Activated T-helper 2 cell treated with anti-CD3 and anti-CD28 coated beads, Interferon-gamma antibody, Interleukin-2, Interleukin-4, amounts not matched to agents 10 μg/mL and 5 μg/mL and 100 μg/mL, durations not matched to agents 14 hours and 24 hours and 36 hours (primary cell): ENCODE measurements around the gene MYO16. TPM values are rescaled to one million over a fixed set of nuclear protein-coding genes. Genes with fewer than 3 reads are reported as not detected.

Source experiments
- DNase-seq: peaks from one replicate; pipeline ENCODE4 v3.0.0; 2021; ENCODE audit warnings: low spot score
- H3K27ac Mint-ChIP-seq: one replicate; pipeline ENCODE4 v1.8.0; 2021; ENCODE audit warnings: mixed read lengths
- H3K27me3 Mint-ChIP-seq: one replicate; pipeline ENCODE4 v1.8.0; 2021; ENCODE audit warnings: low read depth, mixed read lengths
- H3K36me3 Mint-ChIP-seq: one replicate; pipeline ENCODE4 v1.8.0; 2021; ENCODE audit warnings: low read depth, mixed read lengths
- H3K4me1 Mint-ChIP-seq: one replicate; pipeline ENCODE4 v1.8.0; 2021; ENCODE audit warnings: low read depth, mixed read lengths
- H3K4me3 Mint-ChIP-seq: one replicate; pipeline ENCODE4 v1.8.0; 2021; ENCODE audit warnings: low read depth, mild to moderate bottlenecking, moderate library complexity, mixed read lengths
- H3K9me3 Mint-ChIP-seq: one replicate; pipeline ENCODE4 v1.8.0; 2021; ENCODE audit warnings: mixed read lengths
- intact Hi-C: fragments of 100-400 bp; cut with micrococcal nuclease; formaldehyde crosslinking; loops from one replicate; pipeline ENCODE4 v1.15.1; 2023
- total RNA-seq: library from RNA; stranded (reverse); gene quantifications from 2 replicates; pipeline ENCODE4 v1.2.3, GENCODE V29; 2022

MYO16 gene
- total RNA-seq, 1 donor from 2014 or later = not detected

DNA sequence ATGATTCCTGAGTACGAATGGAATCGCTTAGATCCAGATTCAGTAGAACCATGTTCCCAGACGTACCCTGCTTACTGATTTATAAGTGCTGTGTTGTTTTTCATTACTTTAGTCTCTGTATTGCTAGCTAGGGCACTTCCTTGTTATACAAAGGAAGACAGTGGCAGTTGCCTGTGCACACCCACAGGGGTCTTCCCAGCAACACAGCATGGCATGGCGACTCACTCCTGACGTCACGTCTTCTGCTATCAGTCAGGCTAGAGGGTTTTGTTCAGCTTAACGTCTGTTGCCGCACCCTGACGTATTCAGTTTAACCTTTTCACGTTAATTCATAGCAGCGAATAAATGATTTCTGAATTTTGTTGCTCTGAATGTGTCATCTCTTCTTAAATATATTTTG is 295.1 kb downstream of the MYO16 start:
- intact Hi-C loops = no loop called here
- Mint-ChIP-seq H3K27me3 (peaks cover 3% of the 10 kb centered on the region), H3K4me1 (peaks cover 2% of the 10 kb centered on the region), H3K36me3 (no peaks in the 10 kb centered on the region), H3K27ac (no peak overlapping the region), H3K9me3 (no peaks in the 10 kb centered on the region), H3K4me3 (no peak overlapping the region)
- no peak for DNase-seq

DNA sequence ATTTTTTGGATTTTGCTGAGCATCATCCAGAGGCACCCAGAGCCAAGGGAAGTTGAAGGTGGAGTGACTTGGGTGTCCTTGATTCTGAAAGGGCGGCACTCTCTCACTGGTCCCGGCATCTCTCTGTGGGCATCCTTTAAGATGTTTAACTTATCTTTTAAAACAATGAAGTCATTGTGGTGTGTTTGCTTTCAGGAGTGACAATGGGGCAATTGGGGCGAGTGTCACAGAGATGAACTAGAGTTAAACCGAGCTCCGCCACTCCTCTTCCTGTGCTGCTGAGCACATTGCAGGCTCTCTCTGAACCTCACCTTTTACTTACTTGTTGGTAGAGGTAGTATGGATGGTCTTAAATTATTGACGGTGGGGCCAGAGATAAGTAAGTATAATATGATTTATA is 295.7 kb downstream of the MYO16 start:
- intact Hi-C loops = no loop called here
- H3K4me3 Mint-ChIP-seq = no peak overlapping the region
- peaks cover 3% of the 10 kb centered on the region for H3K27me3 Mint-ChIP-seq
- H3K9me3 Mint-ChIP-seq = no peaks in the 10 kb centered on the region
- no peaks in the 10 kb centered on the region for H3K36me3 Mint-ChIP-seq
- no peak for DNase-seq
- peaks cover 2% of the 10 kb centered on the region for H3K4me1 Mint-ChIP-seq
- no peak overlapping the region for H3K27ac Mint-ChIP-seq

GRCh38 chr13:108926862-108927261 is 297.5 kb downstream of the MYO16 start:
- Mint-ChIP-seq H3K27ac (no peak overlapping the region), H3K4me1 (no peaks in the 10 kb centered on the region), H3K4me3 (no peak overlapping the region), H3K36me3 (no peaks in the 10 kb centered on the region), H3K9me3 (no peaks in the 10 kb centered on the region), H3K27me3 (peaks cover 7% of the 10 kb centered on the region)
- intact Hi-C loops = no loop called here
- no peak for DNase-seq

DNA sequence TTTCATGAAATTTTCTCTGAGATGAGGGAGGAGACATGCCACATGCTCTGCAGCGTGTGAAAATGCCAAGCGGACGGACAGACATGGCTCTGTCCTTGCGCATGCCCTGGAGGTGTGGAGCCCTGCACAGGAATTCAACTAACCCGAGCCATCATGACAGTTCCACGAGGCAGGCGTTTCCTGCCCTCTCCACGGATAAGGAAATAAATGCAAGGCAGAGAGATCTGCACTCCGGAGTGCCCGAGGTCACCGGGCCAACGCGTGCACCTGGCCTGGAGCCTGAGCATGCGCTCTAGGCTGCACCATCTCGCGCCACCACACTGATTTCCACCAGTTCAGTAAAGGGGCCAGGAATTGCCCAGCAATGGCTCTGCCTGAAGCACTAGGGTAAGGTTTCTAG is 298.2 kb downstream of the MYO16 start:
- peaks cover 8% of the 10 kb centered on the region for H3K27me3 Mint-ChIP-seq
- H3K4me3 Mint-ChIP-seq = no peak overlapping the region
- H3K27ac Mint-ChIP-seq = no peak overlapping the region
- DNase-seq = no peak
- H3K9me3 Mint-ChIP-seq = no peaks in the 10 kb centered on the region
- intact Hi-C loops = no loop called here
- H3K4me1 Mint-ChIP-seq = no peaks in the 10 kb centered on the region
- no peaks in the 10 kb centered on the region for H3K36me3 Mint-ChIP-seq

DNA sequence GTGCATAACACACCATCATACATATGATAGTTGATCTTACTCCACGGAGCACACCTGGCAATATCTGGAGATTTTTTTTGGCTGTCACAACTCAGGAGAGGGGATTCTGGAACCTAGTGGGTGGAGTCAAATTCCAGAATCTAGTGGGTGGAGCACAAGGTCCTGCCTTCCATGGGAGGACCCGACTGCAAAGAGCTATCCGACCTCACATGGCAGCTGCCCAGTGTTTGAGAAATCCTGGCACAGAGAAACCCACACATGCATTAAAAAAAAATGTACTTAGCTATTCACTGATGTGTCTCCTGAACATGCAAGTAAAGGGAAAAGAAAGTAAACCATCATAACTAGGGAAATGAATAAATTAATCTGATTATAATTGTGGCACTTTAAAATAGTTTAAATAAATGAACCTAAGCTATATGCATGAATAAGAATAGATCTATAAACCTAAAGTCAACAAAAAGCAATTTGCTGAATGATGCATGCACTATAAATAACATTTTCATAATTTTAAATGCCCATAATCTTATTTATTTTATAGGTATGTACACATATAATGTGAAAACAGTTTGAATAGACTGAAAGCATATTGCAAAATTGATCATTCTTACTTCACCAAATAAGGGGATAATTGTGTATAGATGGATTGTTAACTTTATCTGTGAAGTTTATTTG is 300.3 kb downstream of the MYO16 start:
- intact Hi-C loops = no loop called here
- H3K9me3 Mint-ChIP-seq = no peaks in the 10 kb centered on the region

GRCh38 chr13:108932196-108932595 is 302.8 kb downstream of the MYO16 start:
- H3K4me1 Mint-ChIP-seq = no peaks in the 10 kb centered on the region
- no peak for DNase-seq
- peaks cover 12% of the 10 kb centered on the region for H3K27me3 Mint-ChIP-seq
- no peak overlapping the region for H3K27ac Mint-ChIP-seq
- no peaks in the 10 kb centered on the region for H3K36me3 Mint-ChIP-seq
- no peaks in the 10 kb centered on the region for H3K9me3 Mint-ChIP-seq
- intact Hi-C loops = no loop called here
- H3K4me3 Mint-ChIP-seq = no peak overlapping the region

More for the DNA sequence above, 300.3 kb downstream of the MYO16 start:
- no peak for DNase-seq
- Mint-ChIP-seq H3K4me3 (no peak overlapping the region), H3K36me3 (no peaks in the 10 kb centered on the region), H3K27ac (no peak overlapping the region), H3K27me3 (peaks cover 8% of the 10 kb centered on the region), H3K4me1 (no peaks in the 10 kb centered on the region)

DNA sequence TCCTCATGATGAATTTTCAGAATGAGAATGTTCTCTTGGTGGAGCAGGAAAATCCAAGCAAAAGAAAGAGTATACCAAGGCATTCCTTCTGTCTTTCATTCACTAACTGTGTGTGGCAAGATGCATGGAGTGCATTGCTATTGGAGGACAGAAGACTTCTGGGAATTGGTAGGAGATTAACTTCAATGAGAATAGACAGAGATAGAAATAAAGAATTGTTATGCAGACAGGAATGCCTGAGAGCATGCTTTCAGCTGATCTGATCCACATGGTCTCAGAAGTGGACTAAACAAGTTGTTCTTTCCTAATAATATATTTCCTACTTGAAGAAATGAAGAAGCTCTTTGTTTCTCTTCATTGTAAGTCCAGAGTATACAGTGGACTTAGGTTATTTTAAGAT is 303.6 kb downstream of the MYO16 start:
- H3K27ac Mint-ChIP-seq = no peak overlapping the region
- no peak overlapping the region for H3K4me3 Mint-ChIP-seq
- H3K36me3 Mint-ChIP-seq = no peaks in the 10 kb centered on the region
- peaks cover 13% of the 10 kb centered on the region for H3K27me3 Mint-ChIP-seq
- H3K4me1 Mint-ChIP-seq = no peaks in the 10 kb centered on the region
- intact Hi-C loops = no loop called here
- no peak for DNase-seq
- no peaks in the 10 kb centered on the region for H3K9me3 Mint-ChIP-seq

GRCh38 chr13:108938155-108938554 is 308.7 kb downstream of the MYO16 start:
- Mint-ChIP-seq H3K9me3 (no peaks in the 10 kb centered on the region), H3K27ac (no peak overlapping the region), H3K36me3 (no peaks in the 10 kb centered on the region), H3K4me1 (no peaks in the 10 kb centered on the region), H3K4me3 (no peak overlapping the region), H3K27me3 (peaks cover 9% of the 10 kb centered on the region)
- intact Hi-C loops = no loop called here
- no peak for DNase-seq

DNA sequence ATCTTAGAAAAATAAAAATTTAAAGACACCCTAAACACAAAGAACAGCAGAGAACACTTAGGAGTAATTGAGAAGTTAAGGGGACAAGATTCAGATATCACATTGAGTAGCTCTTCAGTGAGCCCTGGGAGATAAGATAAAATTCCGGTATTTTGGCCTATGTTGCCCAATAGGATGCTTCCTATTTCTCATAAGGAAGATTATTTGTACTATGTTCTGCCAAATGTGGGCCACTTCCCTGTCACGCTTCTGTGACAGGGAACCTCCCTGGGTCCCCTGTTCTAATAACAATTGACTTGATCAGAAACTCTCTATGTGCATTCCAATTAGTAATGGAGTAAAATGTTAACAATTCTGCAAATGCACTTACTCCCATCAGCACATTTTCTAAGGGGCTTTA is 310.7 kb downstream of the MYO16 start:
- Mint-ChIP-seq H3K27me3 (peaks cover 6% of the 10 kb centered on the region), H3K4me1 (no peaks in the 10 kb centered on the region), H3K36me3 (no peaks in the 10 kb centered on the region), H3K9me3 (no peaks in the 10 kb centered on the region), H3K4me3 (no peak overlapping the region), H3K27ac (no peak overlapping the region)
- DNase-seq = no peak
- intact Hi-C loops = no loop called here

DNA sequence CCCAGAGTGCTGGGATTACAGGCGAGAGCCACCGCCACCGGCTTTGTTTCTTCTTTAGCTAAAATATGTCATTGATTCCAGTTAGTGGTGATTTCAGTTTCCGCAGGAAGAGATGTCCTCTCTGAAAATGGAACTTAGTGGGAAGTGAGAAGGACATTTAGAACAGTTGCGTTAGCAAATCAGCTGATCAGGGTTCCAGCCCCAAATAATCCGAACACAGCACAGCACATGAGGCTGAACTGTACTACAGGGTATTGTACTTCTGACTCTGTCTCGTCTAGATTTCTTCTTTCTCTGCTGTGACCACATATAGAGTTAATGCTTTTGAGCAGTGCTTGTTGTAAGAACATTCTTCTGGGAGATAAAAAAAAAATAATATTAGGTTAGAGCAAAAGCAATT is 314.4 kb downstream of the MYO16 start:
- no peak for DNase-seq
- intact Hi-C loops = no loop called here
- Mint-ChIP-seq H3K27ac (no peak overlapping the region), H3K9me3 (no peaks in the 10 kb centered on the region), H3K4me1 (no peaks in the 10 kb centered on the region), H3K4me3 (no peak overlapping the region), H3K36me3 (no peaks in the 10 kb centered on the region), H3K27me3 (peaks cover 2% of the 10 kb centered on the region)

GRCh38 chr13:108944760-108945159 is 315.3 kb downstream of the MYO16 start:
- Mint-ChIP-seq H3K9me3 (no peaks in the 10 kb centered on the region), H3K27ac (no peak overlapping the region), H3K27me3 (no peaks in the 10 kb centered on the region), H3K36me3 (no peaks in the 10 kb centered on the region), H3K4me3 (no peak overlapping the region), H3K4me1 (no peaks in the 10 kb centered on the region)
- DNase-seq = no peak
- intact Hi-C loops = no loop called here

GRCh38 chr13:108947551-108948030 is 318.2 kb downstream of the MYO16 start:
- no peak overlapping the region for H3K27ac Mint-ChIP-seq
- H3K9me3 Mint-ChIP-seq = no peaks in the 10 kb centered on the region
- no peak for DNase-seq
- H3K36me3 Mint-ChIP-seq = no peaks in the 10 kb centered on the region
- no peak overlapping the region for H3K4me3 Mint-ChIP-seq
- no peaks in the 10 kb centered on the region for H3K27me3 Mint-ChIP-seq
- H3K4me1 Mint-ChIP-seq = no peaks in the 10 kb centered on the region
- intact Hi-C loops = no loop called here

DNA sequence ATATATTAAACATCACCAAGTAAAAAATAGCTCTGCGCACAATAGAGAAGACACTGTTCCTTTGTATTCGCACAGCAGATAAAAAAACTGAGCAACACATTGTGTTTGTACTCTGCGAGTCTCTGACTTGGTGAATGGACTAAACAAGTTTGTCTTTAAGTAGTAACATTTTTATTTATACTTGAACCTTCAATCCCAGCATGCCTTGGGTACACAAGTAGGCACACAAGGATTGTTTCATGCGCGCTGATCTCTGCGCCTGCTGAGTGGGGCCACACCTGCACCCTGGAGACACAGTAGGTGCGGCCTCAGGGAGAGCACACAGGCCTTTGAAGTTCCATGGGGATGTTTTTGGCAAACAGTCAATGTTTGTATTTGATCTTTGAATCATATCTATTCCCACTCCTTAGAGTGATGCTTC is 318.9 kb downstream of the MYO16 start:
- Mint-ChIP-seq H3K4me1 (no peaks in the 10 kb centered on the region), H3K27ac (no peak overlapping the region), H3K4me3 (no peak overlapping the region), H3K27me3 (no peaks in the 10 kb centered on the region), H3K36me3 (no peaks in the 10 kb centered on the region), H3K9me3 (no peaks in the 10 kb centered on the region)
- DNase-seq = no peak
- intact Hi-C loops = no loop called here
